Spleen (tissue), 11 donors: ENCODE results near the gene ENPP6. TPM values are rescaled to one million over a fixed set of nuclear protein-coding genes. Genes with fewer than 3 reads are reported as not detected.
A peak's percentile ranks its signal among the peaks of the same experiment; 100 is the strongest.

ENCODE experiments used
- DNase-seq: peaks from one replicate; pipeline ENCODE4 v3.0.0-alpha.2; 2020
- H3K27ac ChIP-seq, 8 donors: fragments of 200-600 bp; sonication (generic) in 7 of 8; 1 replicate in 4 of 8; 2 replicates in 4 of 8; pipeline versions ENCODE4 v1.5.0 to v1.8.0; 2016 to 2021; ENCODE audit warnings: inconsistent platforms in 4 of 8, mild to moderate bottlenecking in 4 of 8, moderate library complexity in 1 of 8
- H3K27me3 ChIP-seq, 7 donors: fragments of 200-600 bp; sonication (generic) in 6 of 7; replicated peaks in 1 of 7; 1 replicate in 4 of 7; 2 replicates in 3 of 7; pipeline versions ENCODE4 v1.5.0 to v1.8.0; 2016 to 2021; ENCODE audit warnings: inconsistent platforms in 3 of 7, mild to moderate bottlenecking in 1 of 7
- H3K36me3 ChIP-seq, 6 donors: fragments of 200-600 bp; sonication (generic) in 5 of 6; 1 replicate in 4 of 6; 2 replicates in 2 of 6; pipeline versions ENCODE4 v1.5.0 to v1.8.0; 2016 to 2021; ENCODE audit warnings: inconsistent platforms in 2 of 6
- H3K4me1 ChIP-seq, 6 donors: fragments of 200-600 bp; sonication (generic) in 5 of 6; 1 replicate in 3 of 6; 2 replicates in 3 of 6; pipeline versions ENCODE4 v1.5.0 to v1.8.0; 2016 to 2021; ENCODE audit warnings: inconsistent platforms in 3 of 6
- H3K4me3 ChIP-seq, 8 donors: fragments of 200-600 bp; sonication (generic) in 7 of 8; 1 replicate in 4 of 8; 2 replicates in 4 of 8; pipeline versions ENCODE4 v1.5.0 to v1.8.0; 2016 to 2021; ENCODE audit warnings: inconsistent platforms in 4 of 8, mild to moderate bottlenecking in 4 of 8, moderate library complexity in 2 of 8
- H3K9me3 ChIP-seq, 8 donors: fragments of 200-600 bp; sonication (generic) in 7 of 8; 1 replicate in 4 of 8; 2 replicates in 4 of 8; pipeline versions ENCODE4 v1.5.0 to v1.8.0; 2016 to 2021; ENCODE audit warnings: inconsistent platforms in 4 of 8
- CTCF ChIP-seq, 11 experiments: fragments of 200-600 bp in 7 of 11; fragments of 450-650 bp in 4 of 11; sonication (generic) in 4 of 11; IDR thresholded peaks in 8 of 11; conservative IDR thresholded peaks in 3 of 11; 1 replicate in 7 of 11; 2 replicates in 4 of 11; pipeline versions ENCODE4 v1.4.0 to v1.8.0; 2016 to 2021; ENCODE audit warnings: antibody characterized with exemption in 11 of 11, inconsistent platforms in 4 of 11, mild to moderate bottlenecking in 1 of 11
- POLR2A ChIP-seq, 3 donors: fragments of 450-650 bp; IDR thresholded peaks; one replicate each; pipeline ENCODE4 v1.5.1; 2017; ENCODE audit warnings: antibody characterized with exemption in 3 of 3, mild to moderate bottlenecking in 1 of 3
- POLR2AphosphoS5 ChIP-seq, 3 donors: sonication (generic); formaldehyde crosslinking; IDR thresholded peaks; one replicate each; pipeline ENCODE4 v1.5.1; 2017; ENCODE audit warnings: antibody characterized with exemption in 3 of 3
- WGBS, 5 donors: extraction: QIAGEN DNeasy Blood & Tissue Kit in 3 of 5; methylation state at CpG; one replicate each; pipeline versions ENCODE4 v1.1.5 to v1.1.7; 2013 to 2018; 5-methylcytosine and 5-hydroxymethylcytosine counted together
- intact Hi-C: fragments of 100-400 bp; cut with DNase I; formaldehyde crosslinking; loops from one replicate; pipeline ENCODE4 v1.15.0; 2023; ENCODE audit warnings: low total_unique reads
- polyA plus RNA-seq, 3 donors: library from polyadenylated mRNA; stranded (reverse); fragments of 200-250 nt; gene quantifications; one replicate each; pipeline ENCODE4 v1.2.1, GENCODE V29; 2013
- total RNA-seq, 7 donors: library from RNA; depleted of rRNA in 3 of 7; stranded (reverse); fragments of >200 nt in 3 of 7; fragmentation: NEBNext Ultra II Directional in 4 of 7; extraction: Animal tissue kit (Norgen Biotek cat#: 25700) in 4 of 7; gene quantifications; one replicate each; pipeline versions ENCODE4 v1.1.0 to v1.2.1, GENCODE V29; 2016 to 2021
- donor health status: healthy with polysubstance abuse.
- donor health status: DM: no; HTN: no; CAD: no; lungs with moderate emphysema.
- donor health status: DM: no; HTN: no; CAD: no.
- donor health status: Bipolar disorder and iron deficiency.
- donor health status: healthy.
- donor health status: DM: no; HTN: no; CAD: no.
- donor health status: DM: yes; HTN: yes; CAD: no.

ENPP6 gene
- total and polyA plus RNA-seq, 10 donors: 0.23 to 2.4 (median 1.1) TPM

GRCh38 chr4:184039963-184040383 lies 177.7 kb downstream of the ENPP6 start:
- TF ChIP-seq CTCF (IDR thresholded peaks at IDR 0.05 in 8 of 11, conservative IDR thresholded peaks at IDR 0.05 in 3 of 11) (no peak), POLR2A (IDR thresholded peaks at IDR 0.05) (no peak), POLR2AphosphoS5 (IDR thresholded peaks at IDR 0.05) (no peak)
- intact Hi-C loops: no loop called here
- DNase-seq: no peak
- H3K36me3 ChIP-seq: no peaks in the 10 kb centered on the region
- H3K4me3 ChIP-seq: peak overlapping the region in 3 of 8 donors; percentile 1 to 36 (median 10)
- WGBS, 5 donors: 8 to 30% (median 13%) methylated on average over 19 to 22 of the region's 22 CpGs
- H3K27me3 ChIP-seq: peaks cover 0 to 38% (median 6%) of the 10 kb centered on the region in 7 donors
- peaks cover 0 to 10% (median 0%) of the 10 kb centered on the region in 6 donors for H3K4me1 ChIP-seq
- no peak overlapping the region for H3K27ac ChIP-seq
- H3K9me3 ChIP-seq: peaks cover 0 to 3% (median 2%) of the 10 kb centered on the region in 8 donors
